ENCODE measurements around the gene PTPRN. TPM values are rescaled to one million over a fixed set of nuclear protein-coding genes. Genes with fewer than 3 reads are reported as not detected.

PTPRN gene
- total and polyA plus RNA-seq, 9 of the 15 experiments (the other 6 are each of a cell fraction or from before 2014, with no cell fraction given): 0.15 to 2.4 (median 0.43) TPM; not detected in 1

GRCh38 chr2:219296142-219296541 is 13.1 kb downstream of the PTPRN start (continued):
- TF ChIP-seq, protein P1, sequence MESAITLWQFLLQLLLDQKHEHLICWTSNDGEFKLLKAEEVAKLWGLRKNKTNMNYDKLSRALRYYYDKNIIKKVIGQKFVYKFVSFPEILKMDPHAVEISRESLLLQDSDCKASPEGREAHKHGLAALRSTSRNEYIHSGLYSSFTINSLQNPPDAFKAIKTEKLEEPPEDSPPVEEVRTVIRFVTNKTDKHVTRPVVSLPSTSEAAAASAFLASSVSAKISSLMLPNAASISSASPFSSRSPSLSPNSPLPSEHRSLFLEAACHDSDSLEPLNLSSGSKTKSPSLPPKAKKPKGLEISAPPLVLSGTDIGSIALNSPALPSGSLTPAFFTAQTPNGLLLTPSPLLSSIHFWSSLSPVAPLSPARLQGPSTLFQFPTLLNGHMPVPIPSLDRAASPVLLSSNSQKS (CRISPR knock-in tag; IDR thresholded peaks at IDR 0.05): no peak
- TF ChIP-seq, protein P2, sequence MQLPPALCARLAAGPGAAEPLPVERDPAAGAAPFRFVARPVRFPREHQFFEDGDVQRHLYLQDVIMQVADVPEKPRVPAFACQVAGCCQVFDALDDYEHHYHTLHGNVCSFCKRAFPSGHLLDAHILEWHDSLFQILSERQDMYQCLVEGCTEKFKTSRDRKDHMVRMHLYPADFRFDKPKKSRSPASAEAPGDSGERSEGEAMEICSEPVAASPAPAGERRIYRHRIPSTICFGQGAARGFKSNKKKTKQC (CRISPR knock-in tag; IDR thresholded peaks at IDR 0.05): no peak
- TF ChIP-seq NBN (IDR thresholded peaks at IDR 0.05; ENCODE audit: low read depth) (no peak), MIER1 (IDR thresholded peaks at IDR 0.05; ENCODE audit: low read depth) (no peak), NFE2 (IDR thresholded peaks at IDR 0.05; ENCODE audit: low read depth) (peak; percentile 65), IFI16 (CRISPR knock-in tag; IDR thresholded peaks at IDR 0.05) (no peak), FOXO4 (CRISPR knock-in tag; IDR thresholded peaks at IDR 0.05) (no peak), MTA2 (IDR thresholded peaks at IDR 0.05; ENCODE audit: low read depth) (no peak), ILK (tag; IDR thresholded peaks at IDR 0.05; ENCODE audit: borderline replicate concordance, low read depth) (no peak), THRAP3 (IDR thresholded peaks at IDR 0.05; ENCODE audit: borderline replicate concordance) (no peak), ID3 (CRISPR knock-in tag; IDR thresholded peaks at IDR 0.05) (no peak), ID3 (tag; IDR thresholded peaks at IDR 0.05) (no peak), ADNP (tag; IDR thresholded peaks at IDR 0.05) (no peak), HMGXB4 (CRISPR knock-in tag; IDR thresholded peaks at IDR 0.05) (no peak), HEY1 (CRISPR knock-in tag; IDR thresholded peaks at IDR 0.05; ENCODE audit: borderline replicate concordance) (no peak), NR2C2 (CRISPR knock-in tag; IDR thresholded peaks at IDR 0.05) (no peak), NR2C2 (tag; IDR thresholded peaks at IDR 0.05) (0 out of 2 replicates have a peak, but pooled peaks have one; percentile 25), ZBTB43 (CRISPR knock-in tag; IDR thresholded peaks at IDR 0.05) (no peak), TOE1 (IDR thresholded peaks at IDR 0.05; ENCODE audit: borderline replicate concordance) (no peak), TOE1 (CRISPR knock-in tag; IDR thresholded peaks at IDR 0.05; ENCODE audit: borderline replicate concordance, low read depth) (no peak), HDAC3 (IDR thresholded peaks at IDR 0.05; ENCODE audit: borderline replicate concordance, partially characterized antibody) (no peak)
